ENCODE results near the gene TRIM31.

DNA sequence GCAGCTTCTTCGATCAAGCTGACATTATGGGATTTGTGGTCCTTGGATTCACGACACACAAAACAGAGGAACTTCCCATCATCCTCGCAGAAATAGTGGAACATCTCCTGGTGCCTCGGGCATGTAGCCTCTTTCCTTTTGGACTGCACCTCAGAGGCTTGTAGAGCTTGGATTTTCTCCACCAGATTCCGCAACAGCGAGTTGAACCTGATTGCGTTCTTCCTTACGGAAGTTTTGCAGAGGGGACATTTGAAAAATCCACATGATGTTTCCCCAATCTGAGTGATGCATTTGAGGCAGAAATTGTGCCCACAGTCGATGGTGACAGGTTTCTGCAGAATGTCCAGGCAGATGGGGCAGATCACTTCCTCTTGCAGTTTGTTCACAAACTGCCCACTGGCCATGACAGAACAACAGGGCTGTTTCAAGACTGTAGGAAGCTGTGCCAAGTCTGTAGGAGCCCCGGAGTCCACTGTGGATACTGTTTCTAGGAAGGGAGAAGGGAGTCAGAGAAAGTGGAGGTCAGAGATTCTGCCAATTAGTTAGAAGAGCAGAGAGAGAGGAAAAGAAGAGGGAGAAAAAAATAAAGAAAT is 392 bp downstream of the TRIM31 start:
- TF ChIP-seq, protein P1, sequence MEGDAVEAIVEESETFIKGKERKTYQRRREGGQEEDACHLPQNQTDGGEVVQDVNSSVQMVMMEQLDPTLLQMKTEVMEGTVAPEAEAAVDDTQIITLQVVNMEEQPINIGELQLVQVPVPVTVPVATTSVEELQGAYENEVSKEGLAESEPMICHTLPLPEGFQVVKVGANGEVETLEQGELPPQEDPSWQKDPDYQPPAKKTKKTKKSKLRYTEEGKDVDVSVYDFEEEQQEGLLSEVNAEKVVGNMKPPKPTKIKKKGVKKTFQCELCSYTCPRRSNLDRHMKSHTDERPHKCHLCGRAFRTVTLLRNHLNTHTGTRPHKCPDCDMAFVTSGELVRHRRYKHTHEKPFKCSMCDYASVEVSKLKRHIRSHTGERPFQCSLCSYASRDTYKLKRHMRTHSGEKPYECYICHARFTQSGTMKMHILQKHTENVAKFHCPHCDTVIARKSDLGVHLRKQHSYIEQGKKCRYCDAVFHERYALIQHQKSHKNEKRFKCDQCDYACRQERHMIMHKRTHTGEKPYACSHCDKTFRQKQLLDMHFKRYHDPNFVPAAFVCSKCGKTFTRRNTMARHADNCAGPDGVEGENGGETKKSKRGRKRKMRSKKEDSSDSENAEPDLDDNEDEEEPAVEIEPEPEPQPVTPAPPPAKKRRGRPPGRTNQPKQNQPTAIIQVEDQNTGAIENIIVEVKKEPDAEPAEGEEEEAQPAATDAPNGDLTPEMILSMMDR (IDR thresholded peaks at IDR 0.05) = no peak
- TF ChIP-seq POLR2A (IDR thresholded peaks at IDR 0.05) = no peak

Measured in adrenal gland (tissue), 5 donors.